Ishikawa (cell line): ENCODE results near the gene PTPRD.

Experiments
- TAF1 ChIP-seq: IDR thresholded peaks from 2 replicates; pipeline ENCODE4 v1.6.1; 2012; ENCODE audit warnings: low read depth, mild to moderate bottlenecking
- TCF12 ChIP-seq: IDR thresholded peaks from 2 replicates; pipeline ENCODE4 v1.6.1; 2012; ENCODE audit warnings: low read depth

- no peak for TF ChIP-seq TCF12
- no peak for TF ChIP-seq TAF1
Observed at GRCh38 chr9:8552732-8553131, 2060.1 kb downstream of the PTPRD start.
